Ishikawa (cell line): ENCODE data around the gene ZSWIM5.

Source experiments
- CEBPB ChIP-seq: IDR thresholded peaks from 2 replicates; pipeline ENCODE4 v1.6.1; 2012
- CREB1 ChIP-seq: IDR thresholded peaks from 2 replicates; pipeline ENCODE4 v1.6.1; 2012; ENCODE audit warnings: low read depth
- EGR1 ChIP-seq: IDR thresholded peaks from 2 replicates; pipeline ENCODE4 v1.6.1; 2012
- EP300 ChIP-seq: IDR thresholded peaks from 2 replicates; pipeline ENCODE4 v1.6.1; 2012; ENCODE audit warnings: borderline replicate concordance
- FOXM1 ChIP-seq: IDR thresholded peaks from 2 replicates; pipeline ENCODE4 v1.6.1; 2012; ENCODE audit warnings: low read depth, borderline replicate concordance
- MAX ChIP-seq: IDR thresholded peaks from 2 replicates; pipeline ENCODE4 v1.6.1; 2012
- NFIC ChIP-seq: IDR thresholded peaks from 2 replicates; pipeline ENCODE4 v1.6.1; 2012
- RAD21 ChIP-seq: IDR thresholded peaks from 2 replicates; pipeline ENCODE4 v1.6.1; 2012; ENCODE audit warnings: low read depth
- REST ChIP-seq: IDR thresholded peaks from 2 replicates; pipeline ENCODE4 v1.6.1; 2012; ENCODE audit warnings: low read depth, mild to moderate bottlenecking
- TAF1 ChIP-seq: IDR thresholded peaks from 2 replicates; pipeline ENCODE4 v1.6.1; 2012; ENCODE audit warnings: low read depth, mild to moderate bottlenecking
- TCF12 ChIP-seq: IDR thresholded peaks from 2 replicates; pipeline ENCODE4 v1.6.1; 2012; ENCODE audit warnings: low read depth
- TEAD4 ChIP-seq: IDR thresholded peaks from 2 replicates; pipeline ENCODE4 v1.6.1; 2012
- USF1 ChIP-seq: IDR thresholded peaks from 2 replicates; pipeline ENCODE4 v1.6.1; 2012
- YY1 ChIP-seq: IDR thresholded peaks from 2 replicates; pipeline ENCODE4 v1.6.1; 2012; ENCODE audit warnings: low read depth
- ZBTB7A ChIP-seq: IDR thresholded peaks from 2 replicates; pipeline ENCODE4 v1.6.1; 2012; ENCODE audit warnings: low read depth

ZSWIM5 gene

GRCh38 chr1:45205910-45206721 is at the start of gene ZSWIM5:
ZSWIM5 (minus strand) TSS chr1:45206605; CDS start chr1:45206350, 255 bp downstream.
- no peak for TF ChIP-seq RAD21
- peak; percentile 82 for TF ChIP-seq YY1
- TF ChIP-seq FOXM1: no peak
- TF ChIP-seq NFIC: no peak
- peak; percentile 76 for TF ChIP-seq MAX
- TF ChIP-seq USF1: no peak
- TF ChIP-seq ZBTB7A: peak; percentile 45; the same call in 1 of the 2 replicates
- no peak; the same call in 1 of the 2 replicates for TF ChIP-seq EP300
- TF ChIP-seq EGR1: 0 out of 2 replicates have a peak, but pooled peaks have one; percentile 18
- no peak for TF ChIP-seq CEBPB
- no peak for TF ChIP-seq TEAD4
- no peak for TF ChIP-seq CREB1
- no peak for TF ChIP-seq TCF12
- TF ChIP-seq TAF1: peak; percentile 53; the same call in 1 of the 2 replicates
- TF ChIP-seq REST: no peak

- TF ChIP-seq MAX (no peak), NFIC (no peak), FOXM1 (no peak)
Observed at GRCh38 chr1:45254490-45254889, 48.1 kb upstream of the ZSWIM5 start.

GRCh38 chr1:45250544-45250943 is 44.1 kb upstream of the ZSWIM5 start:
- no peak for TF ChIP-seq MAX
- TF ChIP-seq YY1: no peak
- TF ChIP-seq TEAD4: no peak
- TF ChIP-seq NFIC: no peak
- TF ChIP-seq FOXM1: no peak
- TF ChIP-seq EP300: no peak
- no peak for TF ChIP-seq CREB1
- TF ChIP-seq REST: no peak
- TF ChIP-seq CEBPB: no peak
- TF ChIP-seq USF1: no peak
- no peak for TF ChIP-seq TAF1
- no peak for TF ChIP-seq EGR1

- TF ChIP-seq REST (no peak), FOXM1 (no peak), YY1 (no peak)
Observed at GRCh38 chr1:45246760-45247159, 40.4 kb upstream of the ZSWIM5 start.
